Panc1 (cell line): ENCODE results near the gene COQ10A.

Source experiments
- CTCF ChIP-seq: fragments of 450-650 bp; IDR thresholded peaks from 2 replicates; pipeline ENCODE4 v1.5.1; 2017; ENCODE audit warnings: mild to moderate bottlenecking
- POLR2AphosphoS5 ChIP-seq: IDR thresholded peaks from 2 replicates; pipeline ENCODE4 v1.6.1; 2012; ENCODE audit warnings: mild to moderate bottlenecking, low read depth, low read length, moderate library complexity
- REST ChIP-seq, 2 experiments: IDR thresholded peaks; 2 replicates each; pipeline ENCODE4 v1.6.1; 2011 to 2012; ENCODE audit warnings: low read depth in 2 of 2, control low read depth in 1 of 2, low read length in 1 of 2, mild to moderate bottlenecking in 1 of 2, moderate library complexity in 1 of 2; ENCODE audit not compliant: insufficient read depth in 1 of 2

GRCh38 chr12:56307221-56307965, 40.7 kb downstream of the COQ10A start:
- TF ChIP-seq CTCF, result no peak
- TF ChIP-seq REST (IDR thresholded peaks at IDR 0.05; ENCODE audit: insufficient read depth in 1 of 2, low read depth in 2 of 2, low read length in 1 of 2), result no peak
- no peak for TF ChIP-seq POLR2AphosphoS5
